ENCODE measurements around the gene STAT5A.

DNA sequence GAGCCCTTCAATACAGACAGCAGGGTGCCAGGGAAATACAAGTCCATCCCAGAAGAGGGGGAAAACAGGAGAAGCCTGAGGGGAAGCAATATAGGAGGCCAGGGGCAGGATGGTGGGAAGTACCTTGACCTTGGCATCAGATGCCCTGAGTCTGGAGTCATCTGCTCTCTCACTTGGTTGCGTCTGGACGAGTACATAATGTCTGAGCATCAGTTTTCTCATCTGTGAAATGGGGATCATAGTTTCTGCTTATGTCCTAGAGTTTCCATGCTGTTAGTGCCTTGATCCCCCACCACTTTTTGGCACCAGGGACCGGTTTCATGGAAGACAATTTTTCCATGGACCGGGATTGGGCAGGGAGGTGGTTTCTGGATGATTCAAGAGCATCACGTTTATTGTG lies 2.3 kb downstream of the STAT5A start:
- TF ChIP-seq, protein P1, sequence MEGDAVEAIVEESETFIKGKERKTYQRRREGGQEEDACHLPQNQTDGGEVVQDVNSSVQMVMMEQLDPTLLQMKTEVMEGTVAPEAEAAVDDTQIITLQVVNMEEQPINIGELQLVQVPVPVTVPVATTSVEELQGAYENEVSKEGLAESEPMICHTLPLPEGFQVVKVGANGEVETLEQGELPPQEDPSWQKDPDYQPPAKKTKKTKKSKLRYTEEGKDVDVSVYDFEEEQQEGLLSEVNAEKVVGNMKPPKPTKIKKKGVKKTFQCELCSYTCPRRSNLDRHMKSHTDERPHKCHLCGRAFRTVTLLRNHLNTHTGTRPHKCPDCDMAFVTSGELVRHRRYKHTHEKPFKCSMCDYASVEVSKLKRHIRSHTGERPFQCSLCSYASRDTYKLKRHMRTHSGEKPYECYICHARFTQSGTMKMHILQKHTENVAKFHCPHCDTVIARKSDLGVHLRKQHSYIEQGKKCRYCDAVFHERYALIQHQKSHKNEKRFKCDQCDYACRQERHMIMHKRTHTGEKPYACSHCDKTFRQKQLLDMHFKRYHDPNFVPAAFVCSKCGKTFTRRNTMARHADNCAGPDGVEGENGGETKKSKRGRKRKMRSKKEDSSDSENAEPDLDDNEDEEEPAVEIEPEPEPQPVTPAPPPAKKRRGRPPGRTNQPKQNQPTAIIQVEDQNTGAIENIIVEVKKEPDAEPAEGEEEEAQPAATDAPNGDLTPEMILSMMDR (conservative IDR thresholded peaks at IDR 0.05; ENCODE audit: low read depth, low read length), result no peak
- TF ChIP-seq EZH2 (IDR thresholded peaks at IDR 0.05; ENCODE audit: borderline replicate concordance, low read depth, low read length, poor library complexity, severe bottlenecking), result no peak

Measured in A673 (cell line).